GM18909 (cell line): ENCODE data around the gene SSU72.

Experiments used
- ATAC-seq: cut with Tn5 transposase; IDR thresholded peaks from one replicate; pipeline ENCODE4 v1.9.1; 2021; ENCODE audit warnings: mild to moderate bottlenecking; ENCODE audit not compliant: unreplicated experiment, poor library complexity

The SSU72 gene

DNA sequence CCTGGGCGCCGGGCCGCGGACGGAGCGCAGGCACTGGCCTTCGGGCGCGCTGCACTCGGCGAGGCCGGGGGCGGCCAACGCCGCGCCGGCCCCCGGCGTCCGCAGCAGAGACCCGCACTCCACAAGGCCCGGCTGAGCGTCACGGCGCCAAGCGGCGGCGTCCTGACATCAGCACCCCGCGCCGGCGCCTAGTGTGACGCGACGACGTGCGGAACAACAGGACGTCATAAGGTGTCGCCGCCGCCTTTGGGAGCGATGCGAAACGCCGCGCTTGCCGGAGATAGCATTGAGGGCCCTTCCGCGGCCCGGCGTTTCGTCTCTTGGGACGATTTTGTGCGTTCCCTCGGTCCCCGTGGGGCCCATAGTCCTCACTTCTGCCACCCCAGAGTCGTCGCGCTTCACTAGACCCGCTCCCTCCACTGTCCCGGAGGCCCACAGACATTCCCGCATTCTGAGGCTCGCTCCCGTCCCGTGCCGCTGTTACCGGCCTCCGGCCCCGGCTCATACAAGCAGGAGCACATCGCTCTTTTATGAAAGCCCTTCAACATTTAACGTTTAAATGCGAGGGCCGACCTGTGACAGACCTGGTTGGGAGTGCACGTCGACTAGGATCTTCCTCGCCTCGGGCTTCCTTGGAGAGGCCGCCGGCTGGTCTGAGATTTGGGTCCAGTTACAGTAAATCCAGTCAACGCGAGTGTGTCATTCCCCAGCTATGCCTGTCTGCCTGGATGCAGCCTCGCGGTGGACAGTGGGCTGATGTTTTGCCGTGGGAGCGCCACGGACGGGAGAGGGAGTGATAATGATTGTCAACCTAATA lies at the start of gene SSU72:
TSS of gene SSU72 (minus strand) at position 143 of the 817 bp plus-strand sequence. CDS start 306 bp downstream, outside the sequence.
- peak; percentile 74 for ATAC-seq

DNA sequence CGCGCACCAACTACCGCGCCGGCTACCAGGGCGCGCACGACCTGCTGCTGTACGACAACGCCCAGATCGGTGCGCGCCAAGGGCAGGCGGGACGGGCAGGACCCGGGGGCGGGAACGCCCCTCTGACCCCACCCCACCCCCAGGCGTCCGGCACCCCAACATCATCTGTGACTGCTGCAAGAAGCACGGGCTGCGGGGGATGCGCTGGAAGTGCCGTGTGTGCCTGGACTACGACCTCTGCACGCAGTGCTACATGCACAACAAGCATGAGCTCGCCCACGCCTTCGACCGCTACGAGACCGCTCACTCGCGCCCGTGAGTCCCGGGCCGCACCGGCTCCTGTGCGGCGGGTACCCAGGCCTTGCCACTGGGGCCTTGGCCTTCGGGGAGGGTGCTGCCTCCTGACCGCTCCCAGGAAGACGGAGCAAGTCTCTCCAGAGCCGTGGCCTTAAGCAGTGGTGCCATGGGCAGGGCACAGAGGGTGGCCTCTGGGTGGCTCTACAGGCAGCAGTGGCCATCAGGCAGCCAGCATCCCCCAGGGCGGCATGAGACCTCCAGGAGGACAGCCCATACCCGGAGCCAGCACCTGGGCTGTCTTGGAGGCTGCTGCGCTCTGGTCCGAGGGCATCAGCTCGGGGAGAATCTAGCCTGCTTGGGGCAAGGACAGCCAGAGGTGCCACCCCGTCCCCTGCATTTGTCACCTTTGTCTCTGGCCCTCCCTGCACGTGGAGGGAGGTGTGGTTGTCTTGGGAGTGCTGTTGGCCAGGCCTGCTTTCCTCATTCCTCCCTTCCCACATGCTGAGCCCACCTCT lies 49.2 kb upstream of the SSU72 start:
- ATAC-seq = no peak

DNA sequence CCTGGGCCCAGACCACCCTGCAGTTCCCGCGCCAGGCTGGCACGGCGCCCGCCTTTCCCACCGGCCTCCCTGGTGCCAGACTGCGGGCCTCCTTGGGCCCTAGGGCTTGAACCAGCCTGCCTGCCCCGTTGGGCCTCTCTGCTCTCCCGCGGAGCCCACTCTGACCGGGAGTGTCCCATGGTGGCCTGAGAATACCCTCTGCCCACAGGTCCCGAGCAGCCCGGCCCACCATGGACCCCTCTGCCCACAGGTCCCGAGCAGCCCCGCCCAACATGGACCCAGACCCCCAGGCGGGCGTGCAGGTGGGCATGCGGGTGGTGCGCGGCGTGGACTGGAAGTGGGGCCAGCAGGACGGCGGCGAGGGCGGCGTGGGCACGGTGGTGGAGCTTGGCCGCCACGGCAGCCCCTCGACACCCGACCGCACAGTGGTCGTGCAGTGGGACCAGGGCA lies 48.5 kb upstream of the SSU72 start:
- ATAC-seq = no peak

DNA sequence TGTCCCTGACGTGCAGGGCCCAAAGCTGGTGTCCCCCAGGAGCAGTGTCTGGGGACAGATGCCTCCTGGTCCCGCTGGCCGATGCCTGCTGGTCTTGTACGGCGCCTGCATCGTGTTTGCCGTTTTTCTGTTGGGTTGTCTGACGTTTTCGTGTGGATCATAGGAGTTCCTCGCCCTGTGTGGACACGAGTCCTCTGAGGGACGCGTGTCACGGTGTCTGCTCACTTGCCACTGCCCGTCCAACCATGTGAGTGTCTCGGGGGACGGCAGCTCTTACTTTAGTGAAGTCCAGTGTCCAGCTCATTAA lies 48.1 kb upstream of the SSU72 start:
- no peak for ATAC-seq

DNA sequence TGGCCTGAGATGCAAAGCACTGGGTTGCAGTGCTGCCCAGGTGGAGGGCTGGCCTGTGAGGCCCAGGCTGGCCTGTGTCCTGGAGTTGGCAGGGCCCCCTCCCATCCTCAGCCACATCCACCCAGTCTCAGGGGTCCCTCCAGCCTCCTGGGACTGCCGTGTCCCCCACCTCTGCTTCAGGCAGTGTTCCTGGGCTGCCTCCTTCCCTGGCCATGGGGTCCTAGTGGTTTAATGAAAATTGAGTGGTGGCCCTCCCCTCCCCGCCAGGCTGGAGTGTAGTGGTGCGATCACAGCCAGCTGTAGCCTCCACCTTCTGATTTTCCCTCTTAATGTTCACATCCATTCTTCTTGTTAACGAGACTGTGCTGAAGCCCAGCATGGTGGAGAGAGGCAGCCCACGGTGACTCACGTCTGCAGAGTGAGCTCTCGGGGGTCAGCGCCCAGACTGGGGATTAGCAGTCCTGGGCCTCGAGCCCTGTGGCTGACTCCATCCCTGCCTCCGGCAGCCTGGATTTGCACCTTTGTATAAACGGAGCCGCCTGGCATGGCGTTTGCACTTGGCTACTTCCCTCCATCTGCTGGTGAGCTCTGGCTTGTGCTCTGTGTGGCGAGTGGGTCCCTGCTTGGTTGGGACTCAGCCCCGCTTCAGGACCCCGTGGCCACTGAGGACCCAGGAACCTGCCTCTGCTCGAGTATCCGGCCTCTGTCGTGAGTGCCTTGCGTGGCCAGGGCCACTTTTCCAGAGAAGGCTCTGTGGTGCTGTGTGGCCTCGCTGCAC lies 47.5 kb upstream of the SSU72 start:
- no peak for ATAC-seq

DNA sequence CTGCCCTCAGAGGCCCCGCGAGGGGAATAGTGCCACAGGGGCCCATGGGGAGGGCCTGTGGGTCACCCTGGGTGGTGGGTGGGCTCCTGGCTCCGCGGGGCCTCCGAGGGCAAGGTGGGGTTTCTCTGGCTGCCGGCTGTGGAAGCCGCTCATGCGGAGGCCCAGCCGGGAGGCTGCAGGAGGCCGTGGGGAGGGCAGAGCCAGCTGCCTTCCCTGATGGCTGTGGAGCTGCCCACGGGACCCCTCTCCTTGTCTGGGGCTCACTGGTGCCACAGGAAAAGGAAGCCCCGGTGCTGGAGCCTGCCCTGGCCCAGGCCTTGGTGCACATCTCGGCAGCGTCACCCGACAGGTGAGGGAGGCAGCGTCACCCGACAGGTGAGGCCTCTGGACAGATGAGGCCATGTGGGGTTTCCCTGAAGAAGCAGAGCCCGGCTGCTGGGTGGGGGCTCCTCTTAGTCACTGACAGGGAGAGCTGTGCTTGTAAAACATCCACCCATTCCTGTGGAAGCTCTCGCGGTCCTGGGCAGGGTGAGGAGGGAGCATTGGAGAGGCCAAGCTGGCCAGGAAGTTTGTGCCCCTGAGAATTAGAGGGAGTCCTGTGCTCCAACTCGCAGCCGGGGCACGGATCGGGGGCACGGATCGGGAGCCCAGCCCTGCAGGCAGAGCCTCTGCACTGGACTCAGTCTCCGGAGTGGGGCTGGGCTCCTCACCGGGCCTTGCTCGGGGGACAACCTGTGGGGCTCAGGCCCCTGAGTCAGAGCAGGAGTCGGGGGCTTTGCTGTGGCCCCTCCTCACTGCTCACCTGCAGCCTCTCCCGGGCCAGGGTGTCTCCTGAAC lies 46.7 kb upstream of the SSU72 start:
- no peak for ATAC-seq

DNA sequence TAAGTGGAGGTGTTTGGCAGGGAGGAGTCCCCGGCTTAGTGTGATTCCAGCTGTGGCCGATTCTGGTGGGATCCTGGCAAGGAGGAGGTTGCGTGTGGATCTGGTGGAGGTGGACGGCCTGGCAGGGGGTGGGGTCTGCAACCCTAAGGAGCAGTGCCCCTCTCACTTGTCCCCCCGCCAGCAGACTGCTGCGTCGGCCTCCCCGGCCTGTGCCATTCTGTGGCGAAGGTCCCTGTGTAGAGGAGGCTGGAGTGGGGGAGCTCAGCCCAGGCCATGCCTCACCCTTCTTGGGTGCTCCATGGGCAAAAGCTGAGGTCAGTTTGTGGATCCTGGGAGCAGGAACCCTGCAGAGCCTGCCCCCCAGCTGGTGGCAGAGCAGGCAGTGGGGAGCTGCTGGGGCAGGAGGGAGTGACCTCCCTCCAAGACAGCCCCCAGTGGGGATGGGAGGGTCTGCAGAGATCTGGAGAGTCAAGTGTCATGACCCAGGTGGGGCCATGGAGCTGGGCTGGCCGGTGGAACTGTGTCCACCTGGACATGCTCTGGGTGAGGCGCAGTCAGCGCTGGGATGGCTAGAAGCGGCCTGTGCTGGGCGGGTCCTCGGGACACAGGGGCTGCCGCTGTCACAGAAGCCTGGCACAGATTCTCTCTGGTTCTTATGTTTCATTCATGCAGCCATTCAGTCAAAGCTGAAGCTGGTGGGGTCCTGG lies 45.9 kb upstream of the SSU72 start:
- ATAC-seq = no peak

DNA sequence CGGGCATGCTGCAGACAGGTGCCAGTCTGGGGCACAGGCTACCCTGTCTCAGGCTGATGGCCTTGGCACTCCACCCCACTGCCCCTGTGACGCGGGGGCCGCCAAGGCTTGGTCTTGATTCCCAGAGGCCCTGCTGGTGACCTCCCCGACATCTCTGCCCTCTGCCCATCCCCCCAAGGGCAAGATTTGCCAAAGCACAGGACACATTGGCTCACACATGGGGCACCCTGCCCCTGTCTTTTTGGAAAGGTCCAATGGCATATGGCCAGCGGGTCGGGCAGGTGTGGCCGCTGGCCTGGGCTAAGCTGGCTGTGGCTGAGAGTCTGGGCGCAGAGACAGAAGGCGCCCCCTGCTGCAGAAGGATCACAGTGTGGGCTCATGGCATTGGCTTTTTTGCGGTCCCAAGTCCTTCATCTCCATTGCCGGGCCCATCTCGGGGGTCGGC lies 45.3 kb upstream of the SSU72 start:
- ATAC-seq = no peak

DNA sequence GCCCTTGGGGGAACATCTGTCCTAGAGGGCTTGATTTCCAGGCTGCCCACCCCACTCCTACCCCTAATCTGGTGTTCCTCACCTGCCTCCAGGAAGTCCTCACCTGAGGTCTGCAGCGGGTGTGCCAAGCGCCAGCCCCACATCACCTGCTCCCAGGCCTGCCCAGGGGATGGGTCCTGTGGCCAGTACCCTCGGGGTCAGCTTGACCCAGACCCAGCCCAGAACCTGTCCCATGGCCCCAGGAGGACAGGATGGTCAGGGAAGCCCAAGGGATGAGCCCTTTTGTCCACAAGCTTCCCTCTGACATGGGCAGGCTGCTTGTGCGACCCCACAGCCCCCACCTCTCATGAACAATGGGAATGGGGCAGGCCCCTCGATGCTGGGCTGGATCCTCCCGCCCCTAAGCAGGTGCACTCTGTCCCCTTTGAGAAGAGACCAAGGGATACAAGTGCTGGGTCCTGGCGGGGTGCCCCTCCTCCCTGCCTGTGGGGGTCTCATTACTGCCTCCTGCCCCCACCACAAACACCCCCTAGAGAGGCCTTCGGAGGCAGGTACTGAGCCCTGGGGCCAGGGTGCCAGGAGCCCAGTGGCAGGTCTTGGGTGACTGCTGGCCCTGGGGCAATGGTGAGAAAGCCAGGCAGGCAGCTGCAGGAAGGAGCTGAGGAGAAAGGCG lies 43.9 kb upstream of the SSU72 start:
- no peak for ATAC-seq

DNA sequence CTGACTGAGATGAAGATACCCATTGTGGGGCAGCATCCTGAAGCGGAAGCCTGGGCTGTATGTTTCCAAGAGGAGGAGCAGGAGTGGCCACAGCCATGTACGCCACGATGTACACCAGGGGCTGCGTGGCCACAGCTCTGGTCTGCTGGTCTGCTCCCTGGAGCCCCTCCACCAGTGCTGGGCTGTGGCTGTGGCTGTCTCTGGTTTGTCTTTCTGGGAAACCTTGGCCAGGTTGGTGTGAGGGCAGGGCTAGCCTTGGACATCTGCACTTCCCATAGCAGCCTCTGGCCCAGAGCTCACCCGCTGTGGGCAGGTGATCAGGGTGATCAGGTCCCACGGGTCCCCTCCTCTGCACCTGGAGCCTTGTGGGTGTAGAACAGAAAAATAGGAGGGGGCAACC lies 43.3 kb upstream of the SSU72 start:
- ATAC-seq = no peak

DNA sequence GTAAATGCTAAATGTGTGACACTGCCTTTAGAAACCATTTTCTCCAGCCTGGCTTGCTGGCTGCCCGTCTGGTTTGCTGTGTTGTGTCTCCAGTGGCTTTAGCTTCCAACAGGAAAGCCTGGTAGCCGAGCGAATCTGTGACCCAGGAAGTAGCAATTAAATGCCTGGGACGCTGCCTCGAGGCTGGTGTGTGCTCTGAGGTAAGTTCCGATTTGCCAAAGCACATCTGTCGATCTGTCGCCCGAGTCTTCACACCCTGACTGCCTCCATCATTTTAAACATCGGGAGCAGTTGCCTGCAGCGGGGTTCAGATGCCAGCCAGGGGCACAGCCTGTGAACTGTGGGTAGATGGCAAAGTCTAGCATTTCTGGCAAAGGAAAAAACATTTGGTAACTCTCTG lies 42.9 kb upstream of the SSU72 start:
- no peak for ATAC-seq

DNA sequence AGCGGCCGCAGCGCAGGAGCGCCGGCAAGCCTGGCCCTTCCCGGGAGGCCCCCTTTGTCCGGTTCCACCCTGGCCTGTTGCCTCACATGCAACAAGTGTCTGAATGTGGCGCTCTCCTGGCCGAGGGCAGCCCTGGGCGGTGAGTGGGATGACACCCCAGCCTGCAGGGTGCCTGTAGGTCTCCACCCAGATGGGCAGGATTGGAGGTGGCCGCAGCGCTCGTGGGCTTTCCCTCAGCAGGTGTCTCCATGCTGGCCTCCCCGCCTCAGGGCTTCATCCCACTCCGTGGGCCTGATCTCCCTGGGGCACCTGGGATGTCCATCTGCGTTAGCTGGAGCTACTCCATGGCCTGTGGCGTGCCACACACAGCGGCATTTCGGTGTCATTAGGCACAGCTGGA lies 42.2 kb upstream of the SSU72 start:
- no peak for ATAC-seq

DNA sequence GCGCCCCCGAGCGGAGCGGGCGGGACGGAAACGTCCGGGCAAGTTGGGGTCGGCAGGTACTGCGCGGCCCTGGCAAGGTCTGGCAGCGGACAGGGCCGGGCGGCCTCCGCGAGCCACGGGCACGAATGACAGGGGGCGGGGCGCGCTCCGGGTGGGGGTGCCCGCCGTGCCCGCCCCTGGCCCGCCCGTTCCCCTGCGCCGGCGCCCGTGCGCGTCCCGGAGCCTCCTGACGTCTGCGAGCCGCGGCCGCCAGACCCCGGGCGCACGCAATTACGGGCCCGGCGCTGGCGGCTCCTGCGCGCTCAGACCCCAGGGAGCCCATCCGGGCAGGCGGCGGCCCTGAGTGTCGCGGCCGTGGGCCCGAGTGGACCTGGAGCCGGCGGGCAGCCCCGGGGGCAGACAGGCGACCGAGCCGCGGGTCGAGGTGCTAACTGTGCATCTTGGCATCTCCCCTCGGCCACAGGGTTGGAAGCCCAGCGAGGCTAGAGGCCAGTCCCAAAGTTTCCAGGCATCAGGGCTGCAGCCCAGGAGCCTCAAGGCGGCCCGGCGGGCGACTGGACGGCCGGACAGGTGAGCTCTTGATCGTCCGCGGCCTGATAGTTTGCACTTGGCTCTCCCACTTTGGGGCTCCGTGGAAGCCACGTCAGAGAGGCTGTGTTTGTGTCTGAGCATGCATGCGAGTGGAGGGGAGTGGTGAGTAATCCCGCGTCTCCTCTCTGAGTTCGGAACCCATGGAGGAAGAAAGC lies 41.6 kb upstream of the SSU72 start:
- peak; percentile 21 for ATAC-seq

DNA sequence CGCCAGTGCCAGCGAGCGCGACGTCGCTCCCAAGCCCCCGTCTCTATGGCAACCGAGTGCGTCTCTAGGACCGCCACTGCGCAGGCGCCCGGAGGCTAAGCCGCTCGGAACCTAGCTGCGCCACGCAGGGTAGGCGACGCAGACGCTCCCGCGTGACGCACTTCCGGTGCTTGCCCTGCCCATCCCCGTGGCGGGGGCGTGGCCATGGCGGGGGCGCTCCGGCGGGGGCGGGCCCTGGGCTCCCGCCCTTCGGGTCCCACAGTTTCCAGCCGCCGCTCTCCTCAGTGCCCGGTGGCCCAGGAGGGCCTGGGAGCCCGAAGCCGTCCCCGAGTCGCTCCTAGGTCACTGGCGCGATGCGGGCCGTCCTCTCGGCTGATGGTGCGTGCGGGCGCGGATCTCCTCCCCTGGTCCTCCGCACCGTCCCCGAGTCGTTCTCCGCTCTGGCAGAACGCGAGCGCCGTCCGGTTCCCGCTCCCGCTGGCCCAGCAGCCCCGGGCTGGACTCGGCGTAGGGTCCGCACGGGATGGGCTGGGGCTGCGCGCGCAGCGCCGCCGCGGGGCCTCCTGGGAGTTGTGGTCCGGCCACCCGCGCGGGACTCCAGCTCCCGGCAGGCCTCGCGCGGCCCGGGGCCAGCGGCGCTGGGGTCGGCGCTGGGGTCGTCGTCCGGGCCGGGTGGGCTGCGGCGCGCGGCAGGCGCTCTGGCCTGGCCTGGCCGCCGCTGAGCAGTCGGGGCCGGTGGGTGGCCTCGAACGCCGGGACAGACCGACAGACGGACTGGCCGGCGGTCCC lies 40.8 kb upstream of the SSU72 start, which contains the start of gene MIB2:
TSS of gene MIB2 (plus strand) at position 245 of the 789 bp plus-strand sequence. CDS start 7,953 bp downstream, outside the sequence.
- peak; percentile 80 for ATAC-seq

DNA sequence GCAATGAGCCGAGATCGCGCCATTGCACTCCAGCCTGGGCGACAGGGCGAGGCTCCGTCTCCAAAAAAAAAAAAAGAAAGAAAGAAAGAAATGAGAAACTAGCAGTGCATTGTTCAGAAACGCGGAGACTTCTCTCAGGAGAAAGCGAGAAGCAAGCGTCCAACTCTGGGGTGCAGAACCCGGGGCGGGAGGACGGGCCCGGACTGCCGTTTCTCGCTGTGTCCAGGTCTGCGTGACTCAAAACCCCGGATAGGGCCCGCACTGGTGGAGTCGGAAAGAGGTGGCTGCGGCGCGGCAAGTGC lies 40.2 kb upstream of the SSU72 start:
- no peak for ATAC-seq

DNA sequence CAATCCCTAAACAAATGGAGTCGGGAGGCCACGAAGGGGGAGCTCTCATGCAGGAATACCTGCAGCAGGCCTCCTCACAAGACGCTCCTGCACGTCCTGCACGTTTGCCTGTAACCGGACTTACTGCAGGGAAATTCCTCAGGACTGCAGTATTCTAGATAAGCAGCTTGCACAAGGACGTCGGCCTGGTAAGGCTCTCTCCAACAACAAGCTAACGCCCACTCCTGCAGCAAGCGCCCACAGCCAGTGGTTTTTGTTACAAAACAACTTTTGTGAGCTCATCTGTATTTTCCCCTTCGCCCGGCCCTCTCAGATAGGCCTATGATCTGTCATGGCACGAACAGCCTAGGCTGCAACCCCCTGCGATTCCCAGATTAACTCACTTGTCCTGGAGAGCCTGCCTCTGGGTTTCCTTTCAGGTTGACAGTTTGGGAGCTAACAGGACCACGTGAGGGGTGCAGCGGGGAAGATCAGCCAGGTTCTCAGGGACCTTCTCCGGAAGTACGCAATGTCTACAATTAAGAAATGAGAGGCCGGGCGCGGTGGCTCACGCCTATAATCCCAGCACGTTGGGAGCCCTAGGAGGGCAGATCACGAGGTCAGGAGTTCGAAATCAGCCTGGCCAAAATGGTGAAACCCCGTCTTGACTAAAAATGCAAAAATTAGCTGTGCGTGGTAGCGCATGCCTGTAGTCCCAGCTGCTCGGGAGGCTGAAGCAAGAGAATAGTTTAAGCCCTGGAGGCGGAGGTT lies 39.7 kb upstream of the SSU72 start:
- ATAC-seq = no peak
